Astrocyte of the spinal cord (primary cell): Measurements from ENCODE around the gene MGLL.
A peak's percentile ranks its signal among the peaks of the same experiment; 100 is the strongest.

Experiments used
- DNase-seq: peaks from one replicate; pipeline ENCODE4 v3.0.0; 2011; ENCODE audit warnings: low read depth, low spot score
- H3K4me3 ChIP-seq: 2 replicates; pipeline ENCODE4 v1.5.1; 2011; ENCODE audit warnings: low read depth, mild to moderate bottlenecking, low read length, moderate library complexity
- CTCF ChIP-seq: IDR thresholded peaks from 2 replicates; pipeline ENCODE4 v1.5.1; 2012; ENCODE audit warnings: low read depth, mild to moderate bottlenecking, low read length, inconsistent platforms
- in situ Hi-C: cut with HindIII; loops from 2 replicates; pipeline ENCODE4 v1.10.0; 2017; ENCODE audit warnings: low sequenced_read_pairs

MGLL gene

GRCh38 chr3:127749361-127749760, 73.0 kb downstream of the MGLL start:
- H3K4me3 ChIP-seq: no peak overlapping the region
- in situ Hi-C loops: no loop called here
- DNase-seq: no peak
- TF ChIP-seq CTCF: no peak

GRCh38 chr3:127748754-127749327, 73.5 kb downstream of the MGLL start:
- in situ Hi-C loops: no loop called here
- DNase-seq: no peak
- no peak overlapping the region for H3K4me3 ChIP-seq
- no peak for TF ChIP-seq CTCF

GRCh38 chr3:127747751-127748521, 74.4 kb downstream of the MGLL start:
- in situ Hi-C loops: no loop called here
- H3K4me3 ChIP-seq: no peak overlapping the region
- peak; percentile 92 for DNase-seq
- peak; percentile 32 for TF ChIP-seq CTCF

GRCh38 chr3:127747066-127747465, 75.2 kb downstream of the MGLL start:
- no peak for TF ChIP-seq CTCF

GRCh38 chr3:127746400-127747057, 75.8 kb downstream of the MGLL start:
- DNase-seq: no peak
- peak; percentile 22 for TF ChIP-seq CTCF
- in situ Hi-C loops: no loop called here
- H3K4me3 ChIP-seq: no peak overlapping the region

More at GRCh38 chr3:127747066-127747465, 75.2 kb downstream of the MGLL start:
- no peak overlapping the region for H3K4me3 ChIP-seq
- in situ Hi-C loops: no loop called here
- no peak for DNase-seq

- no peak for DNase-seq
- no peak for TF ChIP-seq CTCF
- in situ Hi-C loops: no loop called here
- no peak overlapping the region for H3K4me3 ChIP-seq
Observed at GRCh38 chr3:127745656-127746399, 76.5 kb downstream of the MGLL start.
